GM18519 (cell line): ENCODE results near the gene HOXA5.

Experiments
- ATAC-seq: cut with Tn5 transposase; IDR thresholded peaks from one replicate; pipeline ENCODE4 v1.9.1; 2021; ENCODE audit warnings: mild to moderate bottlenecking, moderate library complexity; ENCODE audit not compliant: unreplicated experiment, low FRiP score

The HOXA5 gene

GRCh38 chr7:27182861-27183681 lies 39.6 kb upstream of the HOXA5 start:
- ATAC-seq = no peak

- ATAC-seq = no peak
Observed at GRCh38 chr7:27182285-27182841, 38.9 kb upstream of the HOXA5 start.

- ATAC-seq = no peak
Observed at GRCh38 chr7:27181795-27182275, 38.4 kb upstream of the HOXA5 start.

GRCh38 chr7:27180431-27181420 lies 37.2 kb upstream of the HOXA5 start:
- no peak for ATAC-seq

GRCh38 chr7:27179503-27180430 lies 36.3 kb upstream of the HOXA5 start:
- ATAC-seq = no peak

- no peak for ATAC-seq
Observed at GRCh38 chr7:27179030-27179429, 35.5 kb upstream of the HOXA5 start.

GRCh38 chr7:27178366-27178765 lies 34.9 kb upstream of the HOXA5 start:
- ATAC-seq = no peak

- no peak for ATAC-seq
Observed at GRCh38 chr7:27177795-27178320, 34.4 kb upstream of the HOXA5 start.

GRCh38 chr7:27176962-27177794 lies 33.7 kb upstream of the HOXA5 start:
- no peak for ATAC-seq

- no peak for ATAC-seq
Observed at GRCh38 chr7:27176524-27176845, 33.0 kb upstream of the HOXA5 start.

GRCh38 chr7:27175626-27176523 lies 32.4 kb upstream of the HOXA5 start:
- ATAC-seq = no peak

- no peak for ATAC-seq
Observed at GRCh38 chr7:27174874-27175625, 31.6 kb upstream of the HOXA5 start.

GRCh38 chr7:27173956-27174873 lies 30.7 kb upstream of the HOXA5 start, which contains the start of gene HOXA10:
Gene HOXA10 (minus strand): TSS chr7:27174320. CDS start chr7:27174306, 14 bp downstream.
- no peak for ATAC-seq

GRCh38 chr7:27173511-27173955 lies 30.1 kb upstream of the HOXA5 start:
- ATAC-seq = no peak

- no peak for ATAC-seq
Observed at GRCh38 chr7:27172823-27173510, 29.5 kb upstream of the HOXA5 start.
